GM12891 (cell line): ENCODE data around the gene CCIN.

Experiments used
- PAX5 ChIP-seq: IDR thresholded peaks from 2 replicates; pipeline ENCODE4 v1.6.1; 2011; ENCODE audit warnings: low read length, moderate library complexity, mild to moderate bottlenecking; ENCODE audit not compliant: insufficient read depth, severe bottlenecking
- POLR2A ChIP-seq: IDR thresholded peaks from 2 replicates; pipeline ENCODE4 v1.6.1; 2011; ENCODE audit warnings: low read depth, low read length, control low read depth
- POLR2AphosphoS5 ChIP-seq: IDR thresholded peaks from 2 replicates; pipeline ENCODE4 v1.6.1; 2011; ENCODE audit warnings: low read depth, low read length, control low read depth
- SPI1 ChIP-seq: IDR thresholded peaks from 2 replicates; pipeline ENCODE4 v1.6.1; 2011; ENCODE audit warnings: low read depth, low read length, control low read depth
- TAF1 ChIP-seq: IDR thresholded peaks from 2 replicates; pipeline ENCODE4 v1.6.1; 2011; ENCODE audit warnings: low read depth, low read length, control low read depth

GRCh38 chr9:36164372-36164771 lies 4.8 kb upstream of the CCIN start:
- TF ChIP-seq POLR2A = no peak
- TF ChIP-seq POLR2AphosphoS5 = no peak
- TF ChIP-seq SPI1 = no peak
- no peak for TF ChIP-seq TAF1
- no peak for TF ChIP-seq PAX5
